Measurements from ENCODE around the gene KRT77. TPM values are rescaled to one million over a fixed set of nuclear protein-coding genes. Genes with fewer than 3 reads are reported as not detected.
"Not testable (repeated sequence)": the region's sequence is repeated elsewhere in the genome, so short reads cannot be mapped to it uniquely, and the experiment has no call there.

KRT77 gene
- under 1 TPM in 1 of 2 donors, not detected in 1; 0.41 TPM for total RNA-seq

GRCh38 chr12:52703424-52703823 lies at the start of gene KRT77:
TSS of gene KRT77 (minus strand) at chr12:52703524. CDS start at chr12:52703434, 90 bp downstream.
- H3K36me3 ChIP-seq: no peaks in the 10 kb centered on the region
- H3K27me3 ChIP-seq (replicated peaks; ENCODE audit: insufficient read depth): no peaks in the 10 kb centered on the region
- ATAC-seq (ENCODE audit: insufficient number of reproducible peaks, low FRiP score, low read depth) (no peak), DNase-seq (ENCODE audit: low spot score) (no peak)
- H3K27ac ChIP-seq: no peak within 1 kb of the TSS
- H3K4me3 ChIP-seq: no peak within 1 kb of the TSS
- no peaks in the 10 kb centered on the region for H3K4me1 ChIP-seq (ENCODE audit: control insufficient read depth in 1 of 2, low read depth in 2 of 2)
- H3K9me3 ChIP-seq: no peaks in the 10 kb centered on the region
- TF ChIP-seq, protein P1, sequence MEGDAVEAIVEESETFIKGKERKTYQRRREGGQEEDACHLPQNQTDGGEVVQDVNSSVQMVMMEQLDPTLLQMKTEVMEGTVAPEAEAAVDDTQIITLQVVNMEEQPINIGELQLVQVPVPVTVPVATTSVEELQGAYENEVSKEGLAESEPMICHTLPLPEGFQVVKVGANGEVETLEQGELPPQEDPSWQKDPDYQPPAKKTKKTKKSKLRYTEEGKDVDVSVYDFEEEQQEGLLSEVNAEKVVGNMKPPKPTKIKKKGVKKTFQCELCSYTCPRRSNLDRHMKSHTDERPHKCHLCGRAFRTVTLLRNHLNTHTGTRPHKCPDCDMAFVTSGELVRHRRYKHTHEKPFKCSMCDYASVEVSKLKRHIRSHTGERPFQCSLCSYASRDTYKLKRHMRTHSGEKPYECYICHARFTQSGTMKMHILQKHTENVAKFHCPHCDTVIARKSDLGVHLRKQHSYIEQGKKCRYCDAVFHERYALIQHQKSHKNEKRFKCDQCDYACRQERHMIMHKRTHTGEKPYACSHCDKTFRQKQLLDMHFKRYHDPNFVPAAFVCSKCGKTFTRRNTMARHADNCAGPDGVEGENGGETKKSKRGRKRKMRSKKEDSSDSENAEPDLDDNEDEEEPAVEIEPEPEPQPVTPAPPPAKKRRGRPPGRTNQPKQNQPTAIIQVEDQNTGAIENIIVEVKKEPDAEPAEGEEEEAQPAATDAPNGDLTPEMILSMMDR (IDR thresholded peaks at IDR 0.05): no peak

- no peak for ATAC-seq (ENCODE audit: insufficient number of reproducible peaks, low FRiP score, low read depth)
- no peaks in the 10 kb centered on the region for H3K27me3 ChIP-seq (replicated peaks; ENCODE audit: insufficient read depth)
- H3K27ac ChIP-seq: no peak overlapping the region
Measured at GRCh38 chr12:52752516-52752915, 49.2 kb upstream of the KRT77 start.

DNA sequence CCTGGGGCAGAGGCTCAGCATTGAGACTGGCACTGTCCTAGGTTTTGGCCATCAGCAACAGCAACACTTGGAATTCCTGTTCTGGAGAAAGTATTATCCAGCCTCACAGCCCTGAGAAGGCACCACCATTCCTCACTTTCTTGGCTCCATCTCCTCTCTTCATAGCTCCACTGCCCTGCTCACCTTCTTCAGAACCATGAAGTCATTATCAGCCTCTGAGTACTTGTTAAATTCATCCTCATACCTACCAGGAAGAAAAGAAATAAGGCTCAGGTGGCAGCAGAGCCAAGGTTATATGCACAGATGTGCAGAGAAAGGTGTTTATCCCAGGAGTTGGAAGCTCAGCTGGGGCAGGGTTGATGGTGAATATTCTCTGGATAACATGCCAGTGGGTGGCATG lies 48.5 kb upstream of the KRT77 start:
- TF ChIP-seq, protein P1 (IDR thresholded peaks at IDR 0.05): no peak
- Histone ChIP-seq H3K27ac (no peak overlapping the region), H3K27me3 (replicated peaks; ENCODE audit: insufficient read depth) (no peaks in the 10 kb centered on the region), H3K36me3 (no peaks in the 10 kb centered on the region), H3K9me3 (no peaks in the 10 kb centered on the region), H3K4me3 (no peak overlapping the region), H3K4me1 (ENCODE audit: control insufficient read depth in 1 of 2, low read depth in 2 of 2) (no peaks in the 10 kb centered on the region)
- no peak for DNase-seq (ENCODE audit: low spot score)
- no peak for ATAC-seq (ENCODE audit: insufficient number of reproducible peaks, low FRiP score, low read depth)

More at GRCh38 chr12:52752516-52752915, 49.2 kb upstream of the KRT77 start:
- no peak overlapping the region for H3K4me3 ChIP-seq
- no peaks in the 10 kb centered on the region for H3K9me3 ChIP-seq
- TF ChIP-seq, protein P1 (IDR thresholded peaks at IDR 0.05): no peak
- H3K4me1 ChIP-seq (ENCODE audit: control insufficient read depth in 1 of 2, low read depth in 2 of 2): no peaks in the 10 kb centered on the region
- no peaks in the 10 kb centered on the region for H3K36me3 ChIP-seq
- DNase-seq (ENCODE audit: low spot score): no peak

DNA sequence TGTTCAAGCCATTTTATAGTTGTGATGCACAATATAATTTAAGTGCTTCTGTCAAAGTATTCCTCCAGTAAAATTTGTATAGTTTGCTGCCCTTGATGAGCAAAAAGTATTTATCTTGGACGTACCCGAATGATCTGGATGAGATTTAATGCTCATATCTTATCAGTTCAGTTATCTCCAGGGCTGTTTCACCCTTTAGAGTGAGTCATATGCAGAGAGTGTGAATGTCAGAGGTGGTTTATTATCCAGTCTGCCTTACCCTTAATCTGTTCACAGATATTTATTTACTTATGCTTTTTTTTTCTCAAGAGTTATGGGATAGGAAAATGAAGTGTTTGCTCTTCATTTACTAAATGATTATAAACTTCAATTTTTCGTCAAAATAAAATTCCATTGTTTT lies 47.2 kb upstream of the KRT77 start:
- not testable (repeated sequence) for ATAC-seq (ENCODE audit: insufficient number of reproducible peaks, low FRiP score, low read depth); H3K36me3 ChIP-seq; DNase-seq (ENCODE audit: low spot score); H3K4me3 ChIP-seq; H3K9me3 ChIP-seq; H3K4me1 ChIP-seq (ENCODE audit: control insufficient read depth in 1 of 2, low read depth in 2 of 2); H3K27ac ChIP-seq; H3K27me3 ChIP-seq (replicated peaks; ENCODE audit: insufficient read depth)

DNA sequence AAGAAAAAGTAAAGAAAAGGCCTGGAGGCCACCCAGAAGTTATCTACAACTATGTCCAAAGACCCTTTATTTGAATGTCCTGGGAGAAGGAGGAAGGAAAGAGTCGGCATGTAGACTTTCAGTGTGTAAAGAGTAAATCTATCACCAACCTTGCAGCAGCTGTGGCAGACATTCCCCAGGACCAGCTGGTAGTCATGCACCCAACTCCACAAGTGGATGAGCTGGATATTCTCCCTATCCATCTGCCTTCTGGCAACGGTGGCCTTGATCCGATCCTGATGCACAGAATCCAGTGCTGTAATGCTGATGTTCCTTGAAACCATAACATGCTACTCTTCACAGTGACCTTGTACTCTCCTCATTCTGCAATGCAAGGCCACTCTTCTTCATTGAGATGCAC lies 46.5 kb upstream of the KRT77 start:
- no peaks in the 10 kb centered on the region for H3K4me1 ChIP-seq (ENCODE audit: control insufficient read depth in 1 of 2, low read depth in 2 of 2)
- no peak overlapping the region for H3K4me3 ChIP-seq
- H3K36me3 ChIP-seq: no peaks in the 10 kb centered on the region
- ATAC-seq (ENCODE audit: insufficient number of reproducible peaks, low FRiP score, low read depth) (no peak), DNase-seq (ENCODE audit: low spot score) (no peak)
- H3K27me3 ChIP-seq (replicated peaks; ENCODE audit: insufficient read depth): no peaks in the 10 kb centered on the region
- TF ChIP-seq, protein P1 (IDR thresholded peaks at IDR 0.05): no peak
- no peaks in the 10 kb centered on the region for H3K9me3 ChIP-seq
- no peak overlapping the region for H3K27ac ChIP-seq

DNA sequence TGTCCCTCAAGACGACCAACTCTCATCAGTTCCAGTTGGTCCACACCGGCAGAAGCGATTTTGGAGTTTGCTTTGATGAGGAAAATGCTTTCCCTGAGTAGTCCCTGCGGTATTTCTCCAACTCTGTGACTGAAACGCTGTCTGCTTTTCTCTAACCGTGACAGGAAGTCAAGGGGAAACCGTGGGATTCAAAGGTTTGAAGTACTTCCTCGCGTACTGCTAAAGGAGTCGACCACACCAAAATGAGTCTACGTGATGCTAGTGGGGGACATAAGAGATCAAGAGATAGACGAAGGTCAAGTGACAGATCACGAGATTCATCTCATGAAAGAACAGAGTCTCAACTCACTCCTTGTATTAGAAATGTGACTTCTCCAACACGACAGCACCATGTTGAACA lies 45.3 kb upstream of the KRT77 start:
- DNase-seq (ENCODE audit: low spot score) (no peak), ATAC-seq (ENCODE audit: insufficient number of reproducible peaks, low FRiP score, low read depth) (no peak)
- H3K27me3 ChIP-seq (replicated peaks; ENCODE audit: insufficient read depth): no peaks in the 10 kb centered on the region
- no peaks in the 10 kb centered on the region for H3K9me3 ChIP-seq
- H3K4me3 ChIP-seq: no peak overlapping the region
- no peak overlapping the region for H3K27ac ChIP-seq
- TF ChIP-seq, protein P1 (IDR thresholded peaks at IDR 0.05): no peak
- H3K36me3 ChIP-seq: no peaks in the 10 kb centered on the region
- no peaks in the 10 kb centered on the region for H3K4me1 ChIP-seq (ENCODE audit: control insufficient read depth in 1 of 2, low read depth in 2 of 2)

All from thoracic aorta (tissue), 2 donors.